Epithelial cell of prostate (primary cell): ENCODE results near the gene PROKR1.
A peak's percentile ranks its signal among the peaks of the same experiment; 100 is the strongest.
"Not testable (repeated sequence)": the region's sequence is repeated elsewhere in the genome, so short reads cannot be mapped to it uniquely, and the experiment has no call there.

Experiments used
- DNase-seq: peaks from one replicate; pipeline ENCODE4 v3.0.0-alpha.2; 2011; ENCODE audit warnings: low read depth, low spot score
- H3K27ac ChIP-seq: fragments of 450-650 bp; 2 replicates; pipeline ENCODE4 v1.5.1; 2017; ENCODE audit warnings: mild to moderate bottlenecking

The PROKR1 gene

GRCh38 chr2:68653538-68653982, 10.2 kb downstream of the PROKR1 start:
- DNase-seq: no peak
- H3K27ac ChIP-seq: no peak overlapping the region

- H3K27ac ChIP-seq: no peak overlapping the region
- DNase-seq: no peak
These were observed 14.9 kb downstream of the PROKR1 start for GRCh38 chr2:68658266-68658665.

GRCh38 chr2:68659081-68659480, 15.7 kb downstream of the PROKR1 start:
- DNase-seq: no peak
- H3K27ac ChIP-seq: no peak overlapping the region

- no peak overlapping the region for H3K27ac ChIP-seq
- DNase-seq: no peak
These were observed 17.3 kb downstream of the PROKR1 start for GRCh38 chr2:68660658-68661057.

GRCh38 chr2:68662466-68662865, 19.1 kb downstream of the PROKR1 start:
- no peak for DNase-seq
- no peak overlapping the region for H3K27ac ChIP-seq

- DNase-seq: no peak
- no peak overlapping the region for H3K27ac ChIP-seq
These were observed 20.2 kb downstream of the PROKR1 start for GRCh38 chr2:68663371-68664156.

- DNase-seq: no peak
- H3K27ac ChIP-seq: no peak overlapping the region
These were observed 24.0 kb downstream of the PROKR1 start for GRCh38 chr2:68667371-68667770.

GRCh38 chr2:68669651-68670050, 26.3 kb downstream of the PROKR1 start:
- no peak overlapping the region for H3K27ac ChIP-seq
- DNase-seq: no peak

- no peak overlapping the region for H3K27ac ChIP-seq
- no peak for DNase-seq
These were observed 28.6 kb downstream of the PROKR1 start for GRCh38 chr2:68671961-68672360.

- DNase-seq: no peak
- no peak overlapping the region for H3K27ac ChIP-seq
These were observed 30.3 kb downstream of the PROKR1 start for GRCh38 chr2:68673631-68674030.

GRCh38 chr2:68675470-68675869, 32.1 kb downstream of the PROKR1 start:
- no peak overlapping the region for H3K27ac ChIP-seq
- no peak for DNase-seq

- H3K27ac ChIP-seq, DNase-seq: not testable (repeated sequence)
These were observed 34.5 kb downstream of the PROKR1 start for GRCh38 chr2:68677837-68678236.

- not testable (repeated sequence) for DNase-seq
- H3K27ac ChIP-seq: peak overlapping the region; percentile 53
These were observed 36.0 kb downstream of the PROKR1 start for GRCh38 chr2:68679166-68679916.

GRCh38 chr2:68679917-68680267, 36.5 kb downstream of the PROKR1 start:
- DNase-seq: not testable (repeated sequence)
- H3K27ac ChIP-seq: peak overlapping the region; percentile 53

- no peak overlapping the region for H3K27ac ChIP-seq
- no peak for DNase-seq
These were observed 40.8 kb downstream of the PROKR1 start for GRCh38 chr2:68684197-68684596.

GRCh38 chr2:68686178-68686577, 42.8 kb downstream of the PROKR1 start:
- DNase-seq: no peak

GRCh38 chr2:68687018-68687417, 43.6 kb downstream of the PROKR1 start:
- no peak overlapping the region for H3K27ac ChIP-seq
- DNase-seq: no peak

More at GRCh38 chr2:68686178-68686577, 42.8 kb downstream of the PROKR1 start:
- H3K27ac ChIP-seq: no peak overlapping the region

- no peak for DNase-seq
- H3K27ac ChIP-seq: no peak overlapping the region
These were observed 46.5 kb downstream of the PROKR1 start for GRCh38 chr2:68689553-68690537.

GRCh38 chr2:68690851-68691250, 47.5 kb downstream of the PROKR1 start:
- DNase-seq: no peak
- no peak overlapping the region for H3K27ac ChIP-seq

GRCh38 chr2:68692511-68692910, 49.1 kb downstream of the PROKR1 start:
- no peak overlapping the region for H3K27ac ChIP-seq
- DNase-seq: no peak
